ENCODE data around the gene NAXD. TPM values are rescaled to one million over a fixed set of nuclear protein-coding genes. Genes with fewer than 3 reads are reported as not detected.
A peak's percentile ranks its signal among the peaks of the same experiment; 100 is the strongest.

The NAXD gene
- total and polyA plus RNA-seq, 2 experiments from 2014 or later, result 16.9 to 18.5 TPM

DNA sequence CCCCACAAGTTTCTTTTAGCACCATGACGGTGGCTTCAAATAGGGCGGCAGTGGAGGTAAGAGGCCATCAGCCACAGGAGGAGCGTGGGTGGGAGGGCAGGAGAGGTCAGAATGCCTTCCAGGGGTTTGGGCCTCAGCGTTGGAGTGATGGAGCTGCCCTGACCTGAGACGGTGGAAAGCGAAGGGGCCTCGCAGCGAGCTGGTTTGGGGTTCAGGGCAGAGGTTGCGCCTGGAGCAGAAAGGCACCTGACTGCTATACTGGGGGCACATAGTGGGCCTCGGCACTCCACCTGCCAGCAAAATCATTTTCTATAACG, 382 bp upstream of the NAXD start:
- DNase-seq (ENCODE audit: low spot score) (no peak), ATAC-seq (no peak)
- Histone ChIP-seq H3K9me2 (ENCODE audit: insufficient read depth) (peaks cover 11% of the 10 kb centered on the region), H3K4me1 (ENCODE audit: insufficient read depth) (peaks cover 28% of the 10 kb centered on the region), H3K4me3 (peak overlapping the region; percentile 86), H3F3A (replicated peaks; ENCODE audit: low read depth) (0 out of 2 replicates have a peak, but pooled peaks cover 3% of the 10 kb centered on the region), H3K27ac (ENCODE audit: low read depth) (0 out of 2 replicates have a peak overlapping the region, but pooled peaks have one; percentile 12), H3K27me3 (ENCODE audit: insufficient read depth) (no peaks in the 10 kb centered on the region), H3K79me2 (replicated peaks; ENCODE audit: insufficient read depth) (peaks cover 41% of the 10 kb centered on the region), H3K36me3 (ENCODE audit: insufficient read depth) (no peaks in the 10 kb centered on the region), H3K4me2 (peak overlapping the region; percentile 84), H4K20me1 (replicated peaks; ENCODE audit: insufficient read depth) (peaks cover 20% of the 10 kb centered on the region), H2AFZ (peak overlapping the region; percentile 97)
- H3K36me3 Mint-ChIP-seq (ENCODE audit: low read depth), result peaks cover 3% of the 10 kb centered on the region; the same call in 1 of the 3 replicates
- peak overlapping the region; percentile 86 for H3K27ac Mint-ChIP-seq
- H3K4me3 Mint-ChIP-seq, result peak overlapping the region; percentile 89
- TF ChIP-seq, protein P1, sequence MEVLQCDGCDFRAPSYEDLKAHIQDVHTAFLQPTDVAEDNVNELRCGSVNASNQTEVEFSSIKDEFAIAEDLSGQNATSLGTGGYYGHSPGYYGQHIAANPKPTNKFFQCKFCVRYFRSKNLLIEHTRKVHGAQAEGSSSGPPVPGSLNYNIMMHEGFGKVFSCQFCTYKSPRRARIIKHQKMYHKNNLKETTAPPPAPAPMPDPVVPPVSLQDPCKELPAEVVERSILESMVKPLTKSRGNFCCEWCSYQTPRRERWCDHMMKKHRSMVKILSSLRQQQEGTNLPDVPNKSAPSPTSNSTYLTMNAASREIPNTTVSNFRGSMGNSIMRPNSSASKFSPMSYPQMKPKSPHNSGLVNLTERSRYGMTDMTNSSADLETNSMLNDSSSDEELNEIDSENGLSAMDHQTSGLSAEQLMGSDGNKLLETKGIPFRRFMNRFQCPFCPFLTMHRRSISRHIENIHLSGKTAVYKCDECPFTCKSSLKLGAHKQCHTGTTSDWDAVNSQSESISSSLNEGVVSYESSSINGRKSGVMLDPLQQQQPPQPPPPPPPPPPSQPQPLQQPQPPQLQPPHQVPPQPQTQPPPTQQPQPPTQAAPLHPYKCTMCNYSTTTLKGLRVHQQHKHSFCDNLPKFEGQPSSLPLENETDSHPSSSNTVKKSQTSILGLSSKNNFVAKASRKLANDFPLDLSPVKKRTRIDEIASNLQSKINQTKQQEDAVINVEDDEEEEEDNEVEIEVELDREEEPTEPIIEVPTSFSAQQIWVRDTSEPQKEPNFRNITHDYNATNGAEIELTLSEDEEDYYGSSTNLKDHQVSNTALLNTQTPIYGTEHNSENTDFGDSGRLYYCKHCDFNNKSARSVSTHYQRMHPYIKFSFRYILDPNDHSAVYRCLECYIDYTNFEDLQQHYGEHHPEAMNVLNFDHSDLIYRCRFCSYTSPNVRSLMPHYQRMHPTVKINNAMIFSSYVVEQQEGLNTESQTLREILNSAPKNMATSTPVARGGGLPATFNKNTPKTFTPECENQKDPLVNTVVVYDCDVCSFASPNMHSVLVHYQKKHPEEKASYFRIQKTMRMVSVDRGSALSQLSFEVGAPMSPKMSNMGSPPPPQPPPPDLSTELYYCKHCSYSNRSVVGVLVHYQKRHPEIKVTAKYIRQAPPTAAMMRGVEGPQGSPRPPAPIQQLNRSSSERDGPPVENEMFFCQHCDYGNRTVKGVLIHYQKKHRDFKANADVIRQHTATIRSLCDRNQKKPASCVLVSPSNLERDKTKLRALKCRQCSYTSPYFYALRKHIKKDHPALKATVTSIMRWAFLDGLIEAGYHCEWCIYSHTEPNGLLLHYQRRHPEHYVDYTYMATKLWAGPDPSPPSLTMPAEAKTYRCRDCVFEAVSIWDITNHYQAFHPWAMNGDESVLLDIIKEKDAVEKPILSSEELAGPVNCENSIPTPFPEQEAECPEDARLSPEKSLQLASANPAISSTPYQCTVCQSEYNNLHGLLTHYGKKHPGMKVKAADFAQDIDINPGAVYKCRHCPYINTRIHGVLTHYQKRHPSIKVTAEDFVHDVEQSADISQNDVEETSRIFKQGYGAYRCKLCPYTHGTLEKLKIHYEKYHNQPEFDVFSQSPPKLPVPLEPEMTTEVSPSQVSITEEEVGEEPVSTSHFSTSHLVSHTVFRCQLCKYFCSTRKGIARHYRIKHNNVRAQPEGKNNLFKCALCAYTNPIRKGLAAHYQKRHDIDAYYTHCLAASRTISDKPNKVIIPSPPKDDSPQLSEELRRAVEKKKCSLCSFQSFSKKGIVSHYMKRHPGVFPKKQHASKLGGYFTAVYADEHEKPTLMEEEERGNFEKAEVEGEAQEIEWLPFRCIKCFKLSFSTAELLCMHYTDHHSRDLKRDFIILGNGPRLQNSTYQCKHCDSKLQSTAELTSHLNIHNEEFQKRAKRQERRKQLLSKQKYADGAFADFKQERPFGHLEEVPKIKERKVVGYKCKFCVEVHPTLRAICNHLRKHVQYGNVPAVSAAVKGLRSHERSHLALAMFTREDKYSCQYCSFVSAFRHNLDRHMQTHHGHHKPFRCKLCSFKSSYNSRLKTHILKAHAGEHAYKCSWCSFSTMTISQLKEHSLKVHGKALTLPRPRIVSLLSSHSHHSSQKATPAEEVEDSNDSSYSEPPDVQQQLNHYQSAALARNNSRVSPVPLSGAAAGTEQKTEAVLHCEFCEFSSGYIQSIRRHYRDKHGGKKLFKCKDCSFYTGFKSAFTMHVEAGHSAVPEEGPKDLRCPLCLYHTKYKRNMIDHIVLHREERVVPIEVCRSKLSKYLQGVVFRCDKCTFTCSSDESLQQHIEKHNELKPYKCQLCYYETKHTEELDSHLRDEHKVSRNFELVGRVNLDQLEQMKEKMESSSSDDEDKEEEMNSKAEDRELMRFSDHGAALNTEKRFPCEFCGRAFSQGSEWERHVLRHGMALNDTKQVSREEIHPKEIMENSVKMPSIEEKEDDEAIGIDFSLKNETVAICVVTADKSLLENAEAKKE (CRISPR knock-in tag; IDR thresholded peaks at IDR 0.05), result no peak
- TF ChIP-seq ETS1 (IDR thresholded peaks at IDR 0.05) (no peak), NANOG (IDR thresholded peaks at IDR 0.05; ENCODE audit: borderline replicate concordance) (no peak), CREB1 (CRISPR knock-in tag; IDR thresholded peaks at IDR 0.05; ENCODE audit: low read depth) (no peak), POLR2AphosphoS5 (IDR thresholded peaks at IDR 0.05; ENCODE audit: low read depth) (no peak), ZNF114 (CRISPR knock-in tag; IDR thresholded peaks at IDR 0.05) (no peak)
- TF ChIP-seq, protein P2, sequence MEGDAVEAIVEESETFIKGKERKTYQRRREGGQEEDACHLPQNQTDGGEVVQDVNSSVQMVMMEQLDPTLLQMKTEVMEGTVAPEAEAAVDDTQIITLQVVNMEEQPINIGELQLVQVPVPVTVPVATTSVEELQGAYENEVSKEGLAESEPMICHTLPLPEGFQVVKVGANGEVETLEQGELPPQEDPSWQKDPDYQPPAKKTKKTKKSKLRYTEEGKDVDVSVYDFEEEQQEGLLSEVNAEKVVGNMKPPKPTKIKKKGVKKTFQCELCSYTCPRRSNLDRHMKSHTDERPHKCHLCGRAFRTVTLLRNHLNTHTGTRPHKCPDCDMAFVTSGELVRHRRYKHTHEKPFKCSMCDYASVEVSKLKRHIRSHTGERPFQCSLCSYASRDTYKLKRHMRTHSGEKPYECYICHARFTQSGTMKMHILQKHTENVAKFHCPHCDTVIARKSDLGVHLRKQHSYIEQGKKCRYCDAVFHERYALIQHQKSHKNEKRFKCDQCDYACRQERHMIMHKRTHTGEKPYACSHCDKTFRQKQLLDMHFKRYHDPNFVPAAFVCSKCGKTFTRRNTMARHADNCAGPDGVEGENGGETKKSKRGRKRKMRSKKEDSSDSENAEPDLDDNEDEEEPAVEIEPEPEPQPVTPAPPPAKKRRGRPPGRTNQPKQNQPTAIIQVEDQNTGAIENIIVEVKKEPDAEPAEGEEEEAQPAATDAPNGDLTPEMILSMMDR (conservative IDR thresholded peaks at IDR 0.05; ENCODE audit: low read depth in 2 of 2), result no peak
- H3K4me1 Mint-ChIP-seq, result peaks cover 35% of the 10 kb centered on the region
- H3K9me3 Mint-ChIP-seq, result peaks cover 15% of the 10 kb centered on the region; the same call in 2 of the 3 replicates
- peaks cover 15% of the 10 kb centered on the region for H3K27me3 Mint-ChIP-seq (ENCODE audit: insufficient read depth, low read depth, poor library complexity)

Data from GM23338 (cell line).